ENCODE measurements around the gene COL4A4.
A peak's percentile ranks its signal among the peaks of the same experiment; 100 is the strongest.

DNA sequence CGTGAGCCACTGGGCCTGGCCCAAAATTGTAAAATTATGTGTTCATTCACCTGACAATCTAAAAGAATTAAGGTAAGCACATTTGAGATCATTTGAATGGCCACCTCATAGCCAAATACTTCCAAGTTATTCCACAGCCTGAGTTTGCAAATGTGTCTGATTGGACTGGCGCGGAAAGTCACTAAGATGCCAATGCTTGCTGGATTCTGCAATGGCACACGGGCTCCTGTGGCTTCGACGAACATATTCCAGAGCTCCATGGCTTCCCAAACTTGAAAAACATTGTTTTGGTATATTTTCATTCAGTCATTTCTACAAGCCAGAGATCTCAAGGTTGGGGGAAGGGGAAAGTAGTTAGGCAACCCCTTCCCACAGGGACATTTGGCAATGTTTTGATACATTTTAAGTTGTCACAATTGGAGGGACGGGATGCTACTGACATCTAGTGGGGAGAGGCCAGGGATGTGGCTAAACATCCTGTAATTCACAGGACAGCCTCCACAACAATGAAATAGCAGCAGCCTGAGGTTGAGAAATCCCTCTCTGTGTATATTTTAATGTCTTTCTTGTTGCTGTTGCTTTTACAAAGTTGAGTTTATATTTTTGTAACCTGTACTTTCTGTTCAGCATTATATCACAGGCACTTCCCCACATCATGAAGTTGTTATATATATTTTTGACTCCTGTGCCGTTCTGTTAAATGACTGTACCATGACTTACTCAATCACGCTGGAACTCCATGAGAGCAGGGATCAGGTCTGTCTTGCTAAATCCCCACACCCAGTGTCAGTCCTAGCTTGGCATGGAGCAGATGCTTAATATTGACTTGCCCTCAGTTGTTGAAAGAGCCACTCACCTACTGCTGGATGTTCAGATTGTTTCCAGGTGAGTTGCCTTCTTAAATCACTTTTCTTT, 56.9 kb downstream of the COL4A4 start:
- TF ChIP-seq CTCF (IDR thresholded peaks at IDR 0.05) (peak in 4 of 6 experiments; percentile 15 to 34 (median 22)), POLR2A (IDR thresholded peaks at IDR 0.05) (no peak), POLR2AphosphoS5 (IDR thresholded peaks at IDR 0.05) (no peak), EP300 (IDR thresholded peaks at IDR 0.05) (no peak)

Data from upper lobe of left lung (tissue), 4 donors.